Panc1 (cell line): ENCODE measurements around the gene SPTLC2.

Experiments
- CTCF ChIP-seq: fragments of 450-650 bp; IDR thresholded peaks from 2 replicates; pipeline ENCODE4 v1.5.1; 2017; ENCODE audit warnings: mild to moderate bottlenecking
- REST ChIP-seq, 2 experiments: IDR thresholded peaks; 2 replicates each; pipeline ENCODE4 v1.6.1; 2011 to 2012; ENCODE audit warnings: low read depth in 2 of 2, control low read depth in 1 of 2, low read length in 1 of 2, mild to moderate bottlenecking in 1 of 2, moderate library complexity in 1 of 2; ENCODE audit not compliant: insufficient read depth in 1 of 2

GRCh38 chr14:77609922-77610321, 6.5 kb downstream of the SPTLC2 start:
- TF ChIP-seq CTCF = no peak
- no peak for TF ChIP-seq REST (IDR thresholded peaks at IDR 0.05; ENCODE audit: insufficient read depth in 1 of 2, low read depth in 2 of 2, low read length in 1 of 2)
